ENCODE measurements around the gene STAP1.
"Not testable (repeated sequence)": the region's sequence is repeated elsewhere in the genome, so short reads cannot be mapped to it uniquely, and the experiment has no call there.

Gene STAP1

GRCh38 chr4:67558493-67558892, at the start of gene STAP1:
TSS of gene STAP1 (plus strand) at chr4:67558727. CDS start at chr4:67558810, 83 bp downstream.
- H3K9ac ChIP-seq (ENCODE audit: low read depth, low read length): no peak within 1 kb of the TSS
- H3K36me3 ChIP-seq (ENCODE audit: control insufficient read depth, insufficient read depth, low read length): no peaks in the 10 kb centered on the region
- H3K4me3 ChIP-seq (ENCODE audit: low read depth, low read length): no peak within 1 kb of the TSS
- H3K27ac ChIP-seq (ENCODE audit: low read depth, low read length): no peak within 1 kb of the TSS
- H3K9me3 ChIP-seq (ENCODE audit: control insufficient read depth, insufficient read depth, low read length): no peaks in the 10 kb centered on the region
- peaks cover 5% of the 10 kb centered on the region; the same call in 1 of the 2 replicates for H3K4me1 ChIP-seq (ENCODE audit: control insufficient read depth, insufficient read depth, low read length)
- no peaks in the 10 kb centered on the region for H3K27me3 ChIP-seq (ENCODE audit: control insufficient read depth, insufficient read depth, low read length)

- Histone ChIP-seq H3K9me3 (ENCODE audit: control insufficient read depth, insufficient read depth, low read length) (no peaks in the 10 kb centered on the region), H3K4me1 (ENCODE audit: control insufficient read depth, insufficient read depth, low read length) (no peaks in the 10 kb centered on the region), H3K27ac (ENCODE audit: low read depth, low read length) (no peak overlapping the region), H3K36me3 (ENCODE audit: control insufficient read depth, insufficient read depth, low read length) (peaks cover 77% of the 10 kb centered on the region), H3K4me3 (ENCODE audit: low read depth, low read length) (no peak overlapping the region), H3K9ac (ENCODE audit: low read depth, low read length) (no peak overlapping the region), H3K27me3 (ENCODE audit: control insufficient read depth, insufficient read depth, low read length) (no peaks in the 10 kb centered on the region)
These were observed 46.0 kb upstream of the STAP1 start for GRCh38 chr4:67512501-67512900.

DNA sequence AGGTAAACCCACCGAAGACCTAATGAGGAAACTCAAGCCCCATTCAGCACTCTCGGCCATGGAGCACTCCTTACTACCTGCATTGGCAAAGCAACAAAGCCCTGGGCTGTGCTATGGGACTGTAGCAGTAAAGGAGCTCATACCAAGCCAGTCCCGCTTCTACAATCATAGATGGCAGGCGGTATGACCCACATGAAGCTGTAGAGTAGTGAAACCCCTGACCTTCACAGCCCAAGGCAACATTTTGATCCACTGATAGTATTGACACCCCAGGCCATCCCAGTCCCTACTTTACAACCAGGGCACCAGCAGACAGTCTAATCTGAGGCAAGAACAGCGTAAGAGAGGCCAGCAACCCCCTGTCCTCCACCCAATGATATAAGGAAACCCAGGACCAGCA, 38.4 kb upstream of the STAP1 start:
- Histone ChIP-seq H3K36me3 (ENCODE audit: control insufficient read depth, insufficient read depth, low read length) (peaks cover 24% of the 10 kb centered on the region), H3K9ac (ENCODE audit: low read depth, low read length) (no peak overlapping the region), H3K27ac (ENCODE audit: low read depth, low read length) (no peak overlapping the region), H3K4me1 (ENCODE audit: control insufficient read depth, insufficient read depth, low read length) (no peaks in the 10 kb centered on the region), H3K4me3 (ENCODE audit: low read depth, low read length) (no peak overlapping the region), H3K9me3 (ENCODE audit: control insufficient read depth, insufficient read depth, low read length) (no peaks in the 10 kb centered on the region), H3K27me3 (ENCODE audit: control insufficient read depth, insufficient read depth, low read length) (no peaks in the 10 kb centered on the region)

DNA sequence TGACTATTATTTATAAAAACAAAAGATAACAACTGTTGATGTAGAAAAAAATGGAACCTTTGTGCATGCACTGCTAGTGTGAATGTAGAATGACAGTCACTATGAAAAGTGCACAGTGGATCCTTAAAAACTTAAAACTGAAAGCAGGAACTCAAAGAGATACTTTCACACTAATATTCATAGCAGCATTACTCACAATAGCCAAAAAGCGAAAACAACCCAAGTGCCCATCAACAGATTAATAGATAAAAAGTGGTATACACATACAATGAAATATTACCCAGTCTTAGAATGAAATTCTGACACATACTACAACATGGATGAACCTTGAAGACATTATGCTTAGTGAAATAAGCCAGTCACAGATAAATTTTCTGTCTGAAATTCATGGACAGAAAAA, 37.0 kb upstream of the STAP1 start:
- no peak overlapping the region for H3K9ac ChIP-seq (ENCODE audit: low read depth, low read length)
- H3K9me3 ChIP-seq (ENCODE audit: control insufficient read depth, insufficient read depth, low read length): no peaks in the 10 kb centered on the region
- H3K4me1 ChIP-seq (ENCODE audit: control insufficient read depth, insufficient read depth, low read length): no peaks in the 10 kb centered on the region
- H3K27ac ChIP-seq (ENCODE audit: low read depth, low read length): no peak overlapping the region
- H3K36me3 ChIP-seq (ENCODE audit: control insufficient read depth, insufficient read depth, low read length): peaks cover 23% of the 10 kb centered on the region
- no peak overlapping the region for H3K4me3 ChIP-seq (ENCODE audit: low read depth, low read length)
- no peaks in the 10 kb centered on the region for H3K27me3 ChIP-seq (ENCODE audit: control insufficient read depth, insufficient read depth, low read length)

DNA sequence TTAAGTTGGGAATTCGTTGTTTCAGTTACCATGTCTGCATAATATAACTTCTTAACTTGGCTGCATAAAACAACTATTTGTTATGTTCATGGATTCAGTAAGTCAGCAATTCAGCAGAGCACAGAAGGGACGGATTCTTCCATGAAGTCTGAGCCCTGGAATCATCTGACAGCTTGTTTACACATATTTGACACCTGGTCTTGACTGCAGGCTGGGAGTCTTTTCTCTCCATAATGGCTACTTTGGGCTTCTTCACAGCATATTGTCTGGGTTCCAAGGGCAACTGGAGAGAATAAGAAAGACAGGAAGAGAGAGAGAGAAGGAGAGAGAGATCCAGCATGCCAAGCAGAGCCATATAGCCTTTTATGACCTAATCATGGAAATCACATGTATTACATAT, 36.3 kb upstream of the STAP1 start:
- no peak overlapping the region for H3K9ac ChIP-seq (ENCODE audit: low read depth, low read length)
- H3K36me3 ChIP-seq (ENCODE audit: control insufficient read depth, insufficient read depth, low read length): peaks cover 17% of the 10 kb centered on the region

DNA sequence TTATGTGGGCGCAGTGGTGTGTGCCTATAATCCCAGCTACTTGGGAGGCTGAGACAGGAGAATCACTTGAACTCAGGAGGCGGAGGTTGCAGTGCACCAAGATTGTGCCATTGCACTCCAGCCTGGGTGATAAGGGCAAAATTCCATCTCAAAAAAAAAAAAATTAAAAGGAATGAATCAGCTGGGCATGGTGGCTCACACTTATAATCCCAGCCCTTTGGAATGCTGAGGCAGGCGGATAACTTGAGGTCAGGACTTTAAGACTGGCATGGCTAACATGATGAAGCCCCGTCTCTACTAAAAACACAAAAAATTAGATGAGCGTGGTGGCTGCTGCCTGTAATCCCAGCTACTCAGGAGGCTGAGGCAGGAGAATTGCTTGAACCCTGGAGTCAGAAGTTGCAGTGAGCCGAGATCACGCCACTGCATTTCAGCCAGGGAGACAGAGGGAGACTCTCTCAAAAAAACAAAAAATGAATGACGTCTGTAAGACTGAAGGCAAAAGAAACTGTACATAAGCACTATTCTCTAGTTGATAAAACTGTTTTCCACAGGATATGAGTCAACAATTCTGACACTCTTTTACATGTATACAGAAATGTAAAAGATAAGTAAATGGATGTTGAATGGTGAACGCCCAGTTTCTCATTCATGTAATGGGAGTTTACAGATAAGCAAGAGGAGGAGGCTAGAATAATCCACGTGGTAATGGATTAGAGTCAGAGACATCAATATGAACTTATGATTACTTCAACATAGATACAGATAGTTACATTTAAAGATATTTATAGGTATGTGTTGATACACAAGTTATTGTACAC, 35.5 kb upstream of the STAP1 start:
- Histone ChIP-seq H3K27ac (ENCODE audit: low read depth, low read length) (no peak overlapping the region), H3K36me3 (ENCODE audit: control insufficient read depth, insufficient read depth, low read length) (peaks cover 14% of the 10 kb centered on the region), H3K4me1 (ENCODE audit: control insufficient read depth, insufficient read depth, low read length) (no peaks in the 10 kb centered on the region), H3K4me3 (ENCODE audit: low read depth, low read length) (no peak overlapping the region), H3K9me3 (ENCODE audit: control insufficient read depth, insufficient read depth, low read length) (no peaks in the 10 kb centered on the region), H3K9ac (ENCODE audit: low read depth, low read length) (no peak overlapping the region), H3K27me3 (ENCODE audit: control insufficient read depth, insufficient read depth, low read length) (no peaks in the 10 kb centered on the region)

More for the DNA sequence above, 36.3 kb upstream of the STAP1 start:
- no peaks in the 10 kb centered on the region for H3K4me1 ChIP-seq (ENCODE audit: control insufficient read depth, insufficient read depth, low read length)
- H3K27ac ChIP-seq (ENCODE audit: low read depth, low read length): no peak overlapping the region
- H3K4me3 ChIP-seq (ENCODE audit: low read depth, low read length): no peak overlapping the region
- H3K9me3 ChIP-seq (ENCODE audit: control insufficient read depth, insufficient read depth, low read length): no peaks in the 10 kb centered on the region
- H3K27me3 ChIP-seq (ENCODE audit: control insufficient read depth, insufficient read depth, low read length): no peaks in the 10 kb centered on the region

DNA sequence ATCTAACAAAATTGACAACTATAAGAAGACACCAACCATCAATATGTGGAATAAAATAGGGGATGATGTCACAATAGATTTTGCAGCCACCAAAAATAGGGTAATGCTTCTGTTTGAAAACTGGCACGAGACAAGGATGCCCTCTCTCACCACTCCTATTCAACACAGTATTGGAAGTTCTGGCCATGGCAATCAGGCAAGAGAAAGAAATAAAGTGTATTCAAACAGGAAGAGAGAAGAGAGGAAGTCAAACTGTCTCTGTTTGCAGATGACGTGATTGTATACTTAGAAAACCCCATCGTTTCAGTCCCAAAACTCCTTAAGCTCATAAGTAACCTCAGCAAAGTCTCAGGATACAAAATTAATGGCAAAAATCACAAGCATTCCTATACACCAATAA, 34.4 kb upstream of the STAP1 start:
- H3K4me1 ChIP-seq (ENCODE audit: control insufficient read depth, insufficient read depth, low read length); H3K27me3 ChIP-seq (ENCODE audit: control insufficient read depth, insufficient read depth, low read length); H3K27ac ChIP-seq (ENCODE audit: low read depth, low read length); H3K9me3 ChIP-seq (ENCODE audit: control insufficient read depth, insufficient read depth, low read length); H3K9ac ChIP-seq (ENCODE audit: low read depth, low read length); H3K4me3 ChIP-seq (ENCODE audit: low read depth, low read length): not testable (repeated sequence)
- H3K36me3 ChIP-seq (ENCODE audit: control insufficient read depth, insufficient read depth, low read length): peaks cover 15% of the 10 kb centered on the region

GRCh38 chr4:67531379-67531962, 27.1 kb upstream of the STAP1 start:
- Histone ChIP-seq H3K9me3 (ENCODE audit: control insufficient read depth, insufficient read depth, low read length) (peaks cover 6% of the 10 kb centered on the region; the same call in 1 of the 2 replicates), H3K36me3 (ENCODE audit: control insufficient read depth, insufficient read depth, low read length) (peaks cover 61% of the 10 kb centered on the region), H3K27ac (ENCODE audit: low read depth, low read length) (no peak overlapping the region), H3K27me3 (ENCODE audit: control insufficient read depth, insufficient read depth, low read length) (no peaks in the 10 kb centered on the region), H3K4me1 (ENCODE audit: control insufficient read depth, insufficient read depth, low read length) (no peaks in the 10 kb centered on the region), H3K9ac (ENCODE audit: low read depth, low read length) (no peak overlapping the region), H3K4me3 (ENCODE audit: low read depth, low read length) (no peak overlapping the region)

- not testable (repeated sequence) for H3K9ac ChIP-seq (ENCODE audit: low read depth, low read length); H3K27ac ChIP-seq (ENCODE audit: low read depth, low read length); H3K4me1 ChIP-seq (ENCODE audit: control insufficient read depth, insufficient read depth, low read length); H3K27me3 ChIP-seq (ENCODE audit: control insufficient read depth, insufficient read depth, low read length); H3K4me3 ChIP-seq (ENCODE audit: low read depth, low read length); H3K9me3 ChIP-seq (ENCODE audit: control insufficient read depth, insufficient read depth, low read length)
- H3K36me3 ChIP-seq (ENCODE audit: control insufficient read depth, insufficient read depth, low read length): peaks cover 66% of the 10 kb centered on the region
These were observed 26.1 kb upstream of the STAP1 start for GRCh38 chr4:67532397-67532796.

DNA sequence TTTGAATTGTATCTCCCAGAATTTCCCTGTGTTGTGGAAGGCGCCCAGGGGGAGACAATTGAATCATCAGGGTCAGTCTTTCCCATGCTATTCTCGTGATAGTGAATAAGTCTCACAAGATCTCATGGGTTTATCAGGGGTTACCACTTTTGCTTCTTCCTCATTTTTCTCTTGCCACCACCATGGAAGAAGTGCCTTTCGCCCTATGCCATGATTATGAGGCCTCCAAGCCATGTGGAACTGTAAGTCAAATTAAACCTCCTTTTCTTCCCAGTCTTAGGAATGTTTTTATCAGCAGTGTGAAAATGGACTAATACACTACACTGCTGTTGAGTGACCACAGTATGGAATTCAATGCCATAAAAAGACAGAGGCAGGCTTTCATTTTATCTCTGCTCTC, 25.4 kb upstream of the STAP1 start:
- Histone ChIP-seq H3K4me3 (ENCODE audit: low read depth, low read length) (no peak overlapping the region), H3K27ac (ENCODE audit: low read depth, low read length) (no peak overlapping the region), H3K36me3 (ENCODE audit: control insufficient read depth, insufficient read depth, low read length) (peaks cover 73% of the 10 kb centered on the region), H3K9ac (ENCODE audit: low read depth, low read length) (no peak overlapping the region), H3K9me3 (ENCODE audit: control insufficient read depth, insufficient read depth, low read length) (peaks cover 6% of the 10 kb centered on the region; the same call in 1 of the 2 replicates), H3K4me1 (ENCODE audit: control insufficient read depth, insufficient read depth, low read length) (no peaks in the 10 kb centered on the region), H3K27me3 (ENCODE audit: control insufficient read depth, insufficient read depth, low read length) (no peaks in the 10 kb centered on the region)

DNA sequence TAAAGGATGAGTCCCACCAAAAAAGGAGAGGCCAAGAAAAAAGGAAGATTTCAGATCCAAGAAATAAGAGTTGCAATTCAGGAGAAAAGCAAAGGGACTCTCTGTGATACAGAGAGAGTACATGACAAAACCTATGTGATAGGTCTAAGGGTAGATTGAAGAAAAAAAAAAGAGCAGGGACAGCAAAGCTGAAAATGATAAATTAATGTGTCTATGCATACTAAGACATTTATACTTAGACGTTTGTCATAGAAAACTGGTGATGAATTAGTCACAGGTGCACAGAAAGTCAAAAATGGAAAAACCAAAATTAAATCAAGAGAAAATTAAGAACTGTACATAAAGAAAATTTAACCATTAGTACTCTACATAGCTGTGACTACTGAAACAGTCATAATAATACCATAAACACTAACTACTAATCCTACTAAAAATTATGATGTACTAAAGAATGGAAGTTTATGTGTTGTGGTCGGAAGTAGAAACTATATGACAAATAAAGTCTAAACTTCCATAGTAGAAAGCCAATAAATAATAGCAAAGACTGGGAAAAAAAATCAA, 23.2 kb upstream of the STAP1 start:
- no peak overlapping the region for H3K4me3 ChIP-seq (ENCODE audit: low read depth, low read length)
- H3K36me3 ChIP-seq (ENCODE audit: control insufficient read depth, insufficient read depth, low read length): peaks cover 76% of the 10 kb centered on the region
- no peak overlapping the region for H3K9ac ChIP-seq (ENCODE audit: low read depth, low read length)
- H3K4me1 ChIP-seq (ENCODE audit: control insufficient read depth, insufficient read depth, low read length): no peaks in the 10 kb centered on the region
- H3K27me3 ChIP-seq (ENCODE audit: control insufficient read depth, insufficient read depth, low read length): no peaks in the 10 kb centered on the region
- H3K9me3 ChIP-seq (ENCODE audit: control insufficient read depth, insufficient read depth, low read length): peaks cover 6% of the 10 kb centered on the region; the same call in 1 of the 2 replicates
- no peak overlapping the region for H3K27ac ChIP-seq (ENCODE audit: low read depth, low read length)

Data from HUES48 (cell line).